Measurements from ENCODE around the gene STUM. TPM values are rescaled to one million over a fixed set of nuclear protein-coding genes. Genes with fewer than 3 reads are reported as not detected.

STUM gene
- total and polyA plus RNA-seq, 10 of the 15 experiments (the other 5 are each of a cell fraction or from before 2014, with no cell fraction given) = under 0.01 to 0.15 (median 0.09) TPM; not detected in 5

GRCh38 chr1:226568975-226569741 is 20.6 kb downstream of the STUM start:
- H3K79me2 ChIP-seq (ENCODE audit: control insufficient read depth, insufficient read depth, low read length) = no peaks in the 10 kb centered on the region
- H3K4me2 ChIP-seq (ENCODE audit: control insufficient read depth, insufficient read depth) = no peak overlapping the region
- H2AFZ ChIP-seq (ENCODE audit: control insufficient read depth, low read depth, low read length) = no peak overlapping the region
- no peak for ATAC-seq
- in situ Hi-C loops (cut with MboI) = no loop called here
- no peaks in the 10 kb centered on the region for H3K4me1 ChIP-seq (ENCODE audit: control insufficient read depth, insufficient read depth, low read length)
- no peak for FAIRE-seq
- H3K27me3 ChIP-seq (replicated peaks in 1 of 2; ENCODE audit: control insufficient read depth in 2 of 2, insufficient read depth in 2 of 2, low read length in 1 of 2) = peaks cover 3 to 4% of the 10 kb centered on the region in 2 experiments; a peak in 2 of 4 replicates
- no peaks in the 10 kb centered on the region for H3K36me3 ChIP-seq (ENCODE audit: control insufficient read depth in 2 of 2, insufficient read depth in 2 of 2, low read length in 1 of 2)
- intact Hi-C loops (cut with micrococcal nuclease; ENCODE audit: unreplicated experiment) = no loop called here
- RAD21 ChIA-PET (ENCODE audit: unreplicated experiment) = no interaction called here
- no peak overlapping the region for H3K4me3 ChIP-seq
- BruUV-seq (replicated peaks) = no TSS peak
- DNase-seq (ENCODE audit: low read depth, low spot score) = no peak
- TF ChIP-seq MLLT1 (IDR thresholded peaks at IDR 0.05) (no peak), NBN (IDR thresholded peaks at IDR 0.05) (no peak), RAD51 (IDR thresholded peaks at IDR 0.05) (no peak), KLF5 (IDR thresholded peaks at IDR 0.05; ENCODE audit: partially characterized antibody) (no peak), LARP7 (IDR thresholded peaks at IDR 0.05) (no peak), ATF3 (IDR thresholded peaks at IDR 0.05; ENCODE audit: borderline replicate concordance, extremely low read depth, low read depth, low read length) (no peak)
- H4K20me1 ChIP-seq (ENCODE audit: control insufficient read depth, insufficient read depth) = no peaks in the 10 kb centered on the region
- no peaks in the 10 kb centered on the region for H3K9me3 ChIP-seq (replicated peaks; ENCODE audit: control insufficient read depth, insufficient read depth, low read length)
- POLR2A ChIA-PET = no interaction called here
- 8% methylated on average over 6 of the region's 6 CpGs for WGBS (ENCODE audit: insufficient coverage, insufficient replicate concordance, low lambda C conversion rate, missing lambda C conversion rate)
- H3K9ac ChIP-seq (ENCODE audit: control insufficient read depth, insufficient read depth, low read length) = no peak overlapping the region
- CTCF ChIA-PET = interaction anchor here (1.2 to 2.3 kb wide), 3 partner anchors 16 to 167 kb away, joined by 3 to 13 read pairs (median 7); no protein-coding TSS in a partner anchor
- H3K27ac ChIP-seq (ENCODE audit: control insufficient read depth, insufficient read depth) = no peak overlapping the region
- SMC1A ChIA-PET (ENCODE audit: uncharacterized antibody, unreplicated experiment) = interaction anchor here (0.6 kb wide), 1 partner anchor 22 kb away, joined by 4 read pairs; no protein-coding TSS in a partner anchor
